22Rv1 (cell line): ENCODE results near the gene LRRC28.

Experiments
- CTCF ChIP-seq: fragments of 450-650 bp; IDR thresholded peaks from 2 replicates; pipeline ENCODE4 v1.5.1; 2017; ENCODE audit warnings: mild to moderate bottlenecking
- ZFX ChIP-seq: fragments of 450-650 bp; IDR thresholded peaks from 2 replicates; pipeline ENCODE4 v1.6.1; 2017; ENCODE audit warnings: antibody characterized with exemption, borderline replicate concordance

GRCh38 chr15:99421172-99421656, 169.9 kb downstream of the LRRC28 start:
- no peak for TF ChIP-seq CTCF
- no peak for TF ChIP-seq ZFX
